AG04450 (cell line): ENCODE measurements around the gene FRS3. TPM values are rescaled to one million over a fixed set of nuclear protein-coding genes. Genes with fewer than 3 reads are reported as not detected.

Source experiments
- CTCF ChIA-PET: fragments of 300-600, 350-600 bp; formaldehyde crosslinking; extraction: SDS; loops from one replicate; lab custom pipeline; 2022; ENCODE audit warnings: antibody characterized with exemption, inconsistent platforms; lab: Charles Lee
- POLR2A ChIA-PET: fragments of 350-600 bp; formaldehyde crosslinking; extraction: SDS; loops from one replicate; lab custom pipeline; 2021; ENCODE audit warnings: antibody characterized with exemption, inconsistent platforms; lab: Yijun Ruan, JAX
- DNase-seq: peaks from one replicate; pipeline ENCODE4 v3.0.0-alpha.2; 2011; ENCODE audit warnings: low read depth, low spot score
- H3K27ac ChIP-seq: one replicate; pipeline ENCODE4 v1.5.1; 2012; ENCODE audit warnings: low read depth, low read length, control low read depth
- H3K27me3 ChIP-seq: one replicate; pipeline ENCODE4 v1.6.0; 2012; ENCODE audit warnings: low read length; ENCODE audit not compliant: control insufficient read depth, insufficient read depth
- H3K4me3 ChIP-seq: 2 replicates; pipeline ENCODE4 v1.5.1; 2011; ENCODE audit warnings: mild to moderate bottlenecking, low read depth, low read length, control low read depth
- H3K9me3 ChIP-seq: 2 replicates; pipeline ENCODE4 v1.5.1; 2012; ENCODE audit warnings: low read length; ENCODE audit not compliant: control insufficient read depth, insufficient read depth
- polyA plus RNA-seq: library from polyadenylated mRNA; depleted of rRNA; stranded (reverse); fragments of >200 nt; gene quantifications from 2 replicates; pipeline ENCODE4 v1.2.3, GENCODE V29; 2011
- TF ChIP-seq, protein P1 (sequence below): IDR thresholded peaks from 2 replicates; pipeline ENCODE4 v1.5.1; 2011; ENCODE audit warnings: low read depth, low read length, control low read depth, inconsistent platforms

The FRS3 gene
- polyA plus RNA-seq, 1 experiment: 2.2 TPM

DNA sequence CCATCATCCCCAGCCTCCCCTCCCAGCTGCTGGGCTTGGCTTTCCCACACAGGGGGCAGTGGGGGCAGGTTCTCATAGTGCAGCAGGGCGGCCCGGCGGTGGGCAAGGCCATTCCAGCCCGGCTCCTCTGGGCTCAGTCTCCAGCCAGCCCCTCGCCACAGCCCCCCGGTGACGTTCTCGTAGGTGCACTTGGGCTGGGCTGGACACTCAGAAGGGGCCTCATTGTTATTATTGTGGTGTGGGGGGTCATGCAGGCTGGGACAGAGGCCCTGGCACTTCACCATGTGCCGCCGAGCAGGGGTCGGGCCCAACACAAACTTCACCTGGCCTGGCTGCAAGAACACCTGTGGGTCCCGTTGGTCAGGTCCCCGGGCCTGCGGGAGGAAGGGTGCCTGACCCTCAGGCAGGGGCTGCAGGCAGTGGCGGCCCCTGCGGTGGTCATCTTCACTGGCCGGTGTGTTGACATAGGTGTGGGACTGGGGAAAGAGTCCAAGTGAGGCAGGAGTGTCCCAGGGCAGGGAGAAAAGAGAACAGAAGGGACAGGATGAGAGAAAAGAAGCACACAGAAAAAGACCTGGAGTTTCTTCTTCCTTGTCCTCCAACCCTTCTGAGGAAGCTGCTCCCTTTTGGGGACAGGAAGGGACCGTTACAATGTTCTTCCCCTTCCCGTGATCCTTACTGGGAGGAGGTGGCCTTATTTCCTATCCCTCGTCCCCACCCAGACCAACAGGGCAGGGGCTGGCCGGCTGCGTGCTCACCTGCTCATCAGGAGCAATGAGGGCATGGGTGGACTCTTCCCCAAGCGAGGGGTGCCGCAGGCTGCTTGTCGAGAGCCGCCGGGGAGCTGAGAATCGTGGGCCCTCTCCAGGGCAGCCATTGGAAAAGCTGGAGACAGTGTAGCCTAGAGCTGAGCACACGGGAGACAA lies 8.4 kb downstream of the FRS3 start:
- no peak for DNase-seq
- H3K9me3 ChIP-seq: no peaks in the 10 kb centered on the region; the same call in 1 of the 2 replicates
- no peak overlapping the region for H3K27ac ChIP-seq
- H3K27me3 ChIP-seq: no peaks in the 10 kb centered on the region
- ChIA-PET CTCF (interaction anchor here (0.7 to 2.3 kb wide), 2 partner anchors 15 to 403 kb away, joined by 3 to 7 read pairs; no protein-coding TSS in a partner anchor), POLR2A (no interaction called here)
- TF ChIP-seq, protein P1, sequence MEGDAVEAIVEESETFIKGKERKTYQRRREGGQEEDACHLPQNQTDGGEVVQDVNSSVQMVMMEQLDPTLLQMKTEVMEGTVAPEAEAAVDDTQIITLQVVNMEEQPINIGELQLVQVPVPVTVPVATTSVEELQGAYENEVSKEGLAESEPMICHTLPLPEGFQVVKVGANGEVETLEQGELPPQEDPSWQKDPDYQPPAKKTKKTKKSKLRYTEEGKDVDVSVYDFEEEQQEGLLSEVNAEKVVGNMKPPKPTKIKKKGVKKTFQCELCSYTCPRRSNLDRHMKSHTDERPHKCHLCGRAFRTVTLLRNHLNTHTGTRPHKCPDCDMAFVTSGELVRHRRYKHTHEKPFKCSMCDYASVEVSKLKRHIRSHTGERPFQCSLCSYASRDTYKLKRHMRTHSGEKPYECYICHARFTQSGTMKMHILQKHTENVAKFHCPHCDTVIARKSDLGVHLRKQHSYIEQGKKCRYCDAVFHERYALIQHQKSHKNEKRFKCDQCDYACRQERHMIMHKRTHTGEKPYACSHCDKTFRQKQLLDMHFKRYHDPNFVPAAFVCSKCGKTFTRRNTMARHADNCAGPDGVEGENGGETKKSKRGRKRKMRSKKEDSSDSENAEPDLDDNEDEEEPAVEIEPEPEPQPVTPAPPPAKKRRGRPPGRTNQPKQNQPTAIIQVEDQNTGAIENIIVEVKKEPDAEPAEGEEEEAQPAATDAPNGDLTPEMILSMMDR: no peak
- H3K4me3 ChIP-seq: no peak overlapping the region

- TF ChIP-seq, protein P1: no peak
- Histone ChIP-seq H3K9me3 (no peaks in the 10 kb centered on the region; the same call in 1 of the 2 replicates), H3K4me3 (no peak overlapping the region), H3K27ac (no peak overlapping the region), H3K27me3 (no peaks in the 10 kb centered on the region)
- ChIA-PET POLR2A (no interaction called here), CTCF (interaction anchor here (0.6 kb wide), 1 partner anchor 17 kb away, joined by 6 read pairs; the partner anchor contains the start of gene TOMM6)
- no peak for DNase-seq
Measured at GRCh38 chr6:41770381-41771057, 9.2 kb downstream of the FRS3 start.

DNA sequence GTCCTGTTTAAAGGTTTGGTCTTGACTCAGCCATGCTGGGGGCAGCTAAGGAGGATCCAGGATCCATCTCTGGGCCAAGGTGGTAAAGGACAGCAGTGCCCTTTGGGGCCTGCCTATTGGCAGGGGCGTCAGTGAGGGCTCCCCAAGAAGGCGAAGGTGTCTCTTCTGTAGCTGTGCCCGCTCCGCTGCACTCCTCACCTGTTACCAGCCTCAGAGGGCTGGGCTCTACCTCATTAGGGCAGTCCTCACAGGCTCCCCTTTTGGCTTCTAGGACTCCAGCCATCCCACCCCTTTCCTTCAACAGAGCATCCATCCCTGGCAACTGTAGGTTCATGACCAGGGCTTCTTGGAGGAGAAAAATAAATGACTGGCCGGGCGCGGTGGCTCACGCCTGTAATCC lies 10.3 kb downstream of the FRS3 start:
- Histone ChIP-seq H3K27me3 (no peaks in the 10 kb centered on the region), H3K9me3 (no peaks in the 10 kb centered on the region; the same call in 1 of the 2 replicates), H3K4me3 (no peak overlapping the region), H3K27ac (no peak overlapping the region)
- TF ChIP-seq, protein P1: no peak
- ChIA-PET POLR2A (no interaction called here), CTCF (interaction anchor here (0.7 to 2.3 kb wide), 3 partner anchors 18 to 167 kb away, joined by 3 to 15 read pairs (median 3); partner anchors contain the start of gene TOMM6)
- DNase-seq: no peak

DNA sequence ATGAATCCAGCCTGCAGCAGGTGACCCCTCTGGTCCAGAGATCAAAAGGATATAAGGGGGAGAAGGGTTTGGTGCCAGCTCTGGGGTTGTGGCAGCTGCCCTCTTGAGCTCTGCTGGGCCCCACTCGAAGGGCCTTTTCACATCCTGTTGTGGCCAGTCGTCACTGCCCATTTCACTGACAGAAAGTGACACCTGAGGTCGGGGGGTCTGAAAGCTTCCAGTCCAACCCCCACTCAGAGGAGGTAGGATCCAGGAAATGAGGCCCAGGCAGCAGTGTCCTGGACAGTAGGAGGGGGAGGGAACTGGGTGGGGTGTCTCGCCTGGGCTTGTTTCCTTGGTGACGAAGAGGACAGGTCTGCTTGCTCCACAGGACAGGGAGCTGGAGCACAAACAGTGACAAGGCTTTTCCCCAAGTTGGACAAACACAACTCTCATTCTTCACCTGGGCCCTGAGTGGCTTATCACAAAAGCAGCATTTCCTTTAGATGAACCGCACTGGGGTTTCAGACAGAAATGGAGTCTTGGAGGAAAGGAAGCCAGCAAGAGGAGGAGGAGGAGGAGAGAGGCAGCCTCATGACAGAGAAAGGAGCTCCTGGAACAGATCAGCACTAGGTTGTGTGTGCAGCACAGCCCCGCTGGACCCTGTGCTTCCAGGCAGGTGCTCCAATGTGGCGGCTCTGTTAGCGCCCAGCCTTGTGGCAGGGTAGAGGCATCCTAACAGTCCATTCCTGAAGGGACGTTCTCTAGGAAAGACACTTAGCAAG lies 11.0 kb downstream of the FRS3 start:
- no peak overlapping the region for H3K27ac ChIP-seq

More for the DNA sequence above, 11.0 kb downstream of the FRS3 start:
- TF ChIP-seq, protein P1: no peak
- DNase-seq: no peak
- CTCF ChIA-PET: interaction anchor here (0.7 to 2.3 kb wide), 4 partner anchors 8 to 166 kb away, joined by 3 to 15 read pairs (median 4); partner anchors contain the start of genes TFEB and TOMM6
- Histone ChIP-seq H3K4me3 (no peak overlapping the region), H3K27me3 (no peaks in the 10 kb centered on the region), H3K9me3 (no peaks in the 10 kb centered on the region; the same call in 1 of the 2 replicates)
- POLR2A ChIA-PET: no interaction called here
